Measurements from ENCODE around the gene ARV1.

ARV1 gene

GRCh38 chr1:231011360-231011759 is 32.5 kb downstream of the ARV1 start:
- Histone ChIP-seq H3K27me3 (ENCODE audit: insufficient read depth, low read depth) (no peaks in the 10 kb centered on the region), H2AFZ (ENCODE audit: low read depth) (no peak overlapping the region), H3K27ac (no peak overlapping the region), H3K4me1 (ENCODE audit: low read depth, poor library complexity, severe bottlenecking) (no peaks in the 10 kb centered on the region), H3K4me3 (IDR thresholded peaks at IDR 0.05; ENCODE audit: insufficient read depth, low read depth, low read length) (no peak overlapping the region), H3K9ac (no peak overlapping the region), H3K4me2 (no peak overlapping the region), H3K36me3 (ENCODE audit: insufficient read depth) (no peaks in the 10 kb centered on the region), H4K20me1 (ENCODE audit: insufficient read depth) (no peaks in the 10 kb centered on the region), H3K79me2 (ENCODE audit: insufficient read depth, low read depth) (no peaks in the 10 kb centered on the region)
- TF ChIP-seq CTCF (conservative IDR thresholded peaks at IDR 0.05; ENCODE audit: low read depth, low read length) = no peak

- no peaks in the 10 kb centered on the region for H4K20me1 ChIP-seq (ENCODE audit: insufficient read depth)
- no peak for TF ChIP-seq CTCF (conservative IDR thresholded peaks at IDR 0.05; ENCODE audit: low read depth, low read length)
- H3K4me2 ChIP-seq = no peak overlapping the region
- H3K9ac ChIP-seq = no peak overlapping the region
- H3K79me2 ChIP-seq (ENCODE audit: insufficient read depth, low read depth) = no peaks in the 10 kb centered on the region
- no peaks in the 10 kb centered on the region for H3K27me3 ChIP-seq (ENCODE audit: insufficient read depth, low read depth)
- no peak overlapping the region for H3K4me3 ChIP-seq (IDR thresholded peaks at IDR 0.05; ENCODE audit: insufficient read depth, low read depth, low read length)
- no peaks in the 10 kb centered on the region for H3K4me1 ChIP-seq (ENCODE audit: low read depth, poor library complexity, severe bottlenecking)
- H3K27ac ChIP-seq = no peak overlapping the region
- no peak overlapping the region for H2AFZ ChIP-seq (ENCODE audit: low read depth)
- no peaks in the 10 kb centered on the region for H3K36me3 ChIP-seq (ENCODE audit: insufficient read depth)
Observed at GRCh38 chr1:231011963-231012362, 33.1 kb downstream of the ARV1 start.

- no peaks in the 10 kb centered on the region for H3K27me3 ChIP-seq (ENCODE audit: insufficient read depth, low read depth)
- TF ChIP-seq CTCF (conservative IDR thresholded peaks at IDR 0.05; ENCODE audit: low read depth, low read length) = no peak
- no peaks in the 10 kb centered on the region for H3K4me1 ChIP-seq (ENCODE audit: low read depth, poor library complexity, severe bottlenecking)
- no peaks in the 10 kb centered on the region for H3K79me2 ChIP-seq (ENCODE audit: insufficient read depth, low read depth)
- H3K36me3 ChIP-seq (ENCODE audit: insufficient read depth) = no peaks in the 10 kb centered on the region
- H3K9ac ChIP-seq = no peak overlapping the region
- no peaks in the 10 kb centered on the region for H4K20me1 ChIP-seq (ENCODE audit: insufficient read depth)
- no peak overlapping the region for H3K4me3 ChIP-seq (IDR thresholded peaks at IDR 0.05; ENCODE audit: insufficient read depth, low read depth, low read length)
- H2AFZ ChIP-seq (ENCODE audit: low read depth) = no peak overlapping the region
- no peak overlapping the region for H3K4me2 ChIP-seq
- no peak overlapping the region for H3K27ac ChIP-seq
Observed at GRCh38 chr1:231013391-231014015, 34.6 kb downstream of the ARV1 start.

GRCh38 chr1:231016234-231016633 is 37.3 kb downstream of the ARV1 start:
- H3K27me3 ChIP-seq (ENCODE audit: insufficient read depth, low read depth) = no peaks in the 10 kb centered on the region
- no peak overlapping the region for H2AFZ ChIP-seq (ENCODE audit: low read depth)
- H3K4me1 ChIP-seq (ENCODE audit: low read depth, poor library complexity, severe bottlenecking) = no peaks in the 10 kb centered on the region
- no peak overlapping the region for H3K9ac ChIP-seq
- no peaks in the 10 kb centered on the region for H3K36me3 ChIP-seq (ENCODE audit: insufficient read depth)
- no peak for TF ChIP-seq CTCF (conservative IDR thresholded peaks at IDR 0.05; ENCODE audit: low read depth, low read length)
- H4K20me1 ChIP-seq (ENCODE audit: insufficient read depth) = no peaks in the 10 kb centered on the region
- no peak overlapping the region for H3K4me2 ChIP-seq
- no peak overlapping the region for H3K4me3 ChIP-seq (IDR thresholded peaks at IDR 0.05; ENCODE audit: insufficient read depth, low read depth, low read length)
- H3K79me2 ChIP-seq (ENCODE audit: insufficient read depth, low read depth) = no peaks in the 10 kb centered on the region
- H3K27ac ChIP-seq = no peak overlapping the region
